Left lung (tissue), 10 donors: Measurements from ENCODE around the gene TIMMDC1. TPM values are rescaled to one million over a fixed set of nuclear protein-coding genes. Genes with fewer than 3 reads are reported as not detected.
"Not testable (repeated sequence)": the region's sequence is repeated elsewhere in the genome, so short reads cannot be mapped to it uniquely, and the experiment has no call there.

ENCODE experiments used
- ATAC-seq: fragments of 200-7000 bp; cut with Tn5 transposase; one replicate; pipeline ENCODE4 v1.9.1; 2020; ENCODE audit warnings: moderate library complexity
- DNase-seq, 4 donors: peaks; one replicate each; pipeline ENCODE4 v3.0.0-alpha.2; 2013 to 2020
- H3K27ac ChIP-seq, 2 donors: fragments of 200-600 bp; sonication (generic) in 1 of 2; one replicate each; pipeline versions ENCODE4 v1.5.0 to v1.8.0; 2020 to 2021
- H3K27me3 ChIP-seq, 2 donors: fragments of 200-600 bp; sonication (generic) in 1 of 2; one replicate each; pipeline versions ENCODE4 v1.5.0 to v1.8.0; 2020 to 2021
- H3K36me3 ChIP-seq, 2 donors: fragments of 200-600 bp; sonication (generic) in 1 of 2; one replicate each; pipeline versions ENCODE4 v1.5.0 to v1.8.0; 2020 to 2021
- H3K4me1 ChIP-seq, 2 donors: fragments of 200-600 bp; one replicate each; pipeline ENCODE4 v1.8.0; 2021
- H3K4me3 ChIP-seq, 2 donors: fragments of 200-600 bp; sonication (generic) in 1 of 2; one replicate each; pipeline versions ENCODE4 v1.5.0 to v1.8.0; 2020 to 2021; ENCODE audit warnings: mild to moderate bottlenecking in 1 of 2
- H3K9me3 ChIP-seq, 2 donors: fragments of 200-600 bp; sonication (generic) in 1 of 2; one replicate each; pipeline versions ENCODE4 v1.5.0 to v1.8.0; 2020 to 2021
- intact Hi-C, 2 donors: fragments of 100-400 bp; cut with DNase I; formaldehyde crosslinking; loops; one replicate each; pipeline versions ENCODE4 v1.11.2 to v1.14.2; 2022
- polyA plus RNA-seq, 6 donors: library from polyadenylated mRNA; unstranded; fragments of 120-200 nt; gene quantifications; one replicate each; pipeline ENCODE4 v1.2.1, GENCODE V29; 2013; ENCODE audit not compliant: insufficient read length in 6 of 6
- total RNA-seq, 2 donors: library from RNA; stranded (reverse); fragmentation: NEBNext Ultra II Directional; extraction: Animal tissue kit (Norgen Biotek cat#: 25700); gene quantifications; one replicate each; pipeline ENCODE4 v1.2.1, GENCODE V29; 2021
- TF ChIP-seq, protein P1 (sequence below), 2 donors: fragments of 200-600 bp; sonication (generic) in 1 of 2; IDR thresholded peaks; one replicate each; pipeline versions ENCODE4 v1.5.0 to v1.8.0; 2021; ENCODE audit warnings: antibody characterized with exemption in 2 of 2
- donor health status: DM: no; HTN: yes; CAD: no.
- donor health status: DM: no; HTN: no; CAD: no.

TIMMDC1 gene
- total and polyA plus RNA-seq, 8 donors: 87.5 to 113 (median 92.0) TPM

DNA sequence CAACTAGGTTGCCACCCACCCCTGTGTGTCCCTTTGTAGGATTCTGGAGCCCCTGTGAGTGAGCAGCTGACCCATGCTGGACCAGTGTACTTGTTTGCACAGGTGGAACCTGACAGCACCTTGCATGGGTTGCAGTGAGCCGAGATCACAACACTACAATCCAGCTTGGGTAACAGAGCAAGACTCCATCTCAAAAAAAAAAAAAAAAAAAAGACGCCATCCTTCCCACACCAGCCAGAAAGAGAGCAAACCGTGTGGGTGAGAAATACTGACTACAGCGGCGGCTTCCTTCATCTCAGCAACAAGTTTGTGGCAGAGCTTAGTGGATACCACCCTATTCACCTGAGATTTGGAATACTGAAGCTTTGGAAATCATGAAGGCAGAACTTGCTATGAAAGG is 61.8 kb downstream of the TIMMDC1 start:
- Histone ChIP-seq H3K4me3 (no peak overlapping the region), H3K36me3 (no peaks in the 10 kb centered on the region), H3K27me3 (no peaks in the 10 kb centered on the region), H3K27ac (no peak overlapping the region), H3K9me3 (peaks cover 0 to 2% of the 10 kb centered on the region in 2 donors), H3K4me1 (peaks cover 0 to 16% of the 10 kb centered on the region in 2 donors)
- no peak for DNase-seq
- intact Hi-C loops: no loop called here
- ATAC-seq: no peak
- TF ChIP-seq, protein P1, sequence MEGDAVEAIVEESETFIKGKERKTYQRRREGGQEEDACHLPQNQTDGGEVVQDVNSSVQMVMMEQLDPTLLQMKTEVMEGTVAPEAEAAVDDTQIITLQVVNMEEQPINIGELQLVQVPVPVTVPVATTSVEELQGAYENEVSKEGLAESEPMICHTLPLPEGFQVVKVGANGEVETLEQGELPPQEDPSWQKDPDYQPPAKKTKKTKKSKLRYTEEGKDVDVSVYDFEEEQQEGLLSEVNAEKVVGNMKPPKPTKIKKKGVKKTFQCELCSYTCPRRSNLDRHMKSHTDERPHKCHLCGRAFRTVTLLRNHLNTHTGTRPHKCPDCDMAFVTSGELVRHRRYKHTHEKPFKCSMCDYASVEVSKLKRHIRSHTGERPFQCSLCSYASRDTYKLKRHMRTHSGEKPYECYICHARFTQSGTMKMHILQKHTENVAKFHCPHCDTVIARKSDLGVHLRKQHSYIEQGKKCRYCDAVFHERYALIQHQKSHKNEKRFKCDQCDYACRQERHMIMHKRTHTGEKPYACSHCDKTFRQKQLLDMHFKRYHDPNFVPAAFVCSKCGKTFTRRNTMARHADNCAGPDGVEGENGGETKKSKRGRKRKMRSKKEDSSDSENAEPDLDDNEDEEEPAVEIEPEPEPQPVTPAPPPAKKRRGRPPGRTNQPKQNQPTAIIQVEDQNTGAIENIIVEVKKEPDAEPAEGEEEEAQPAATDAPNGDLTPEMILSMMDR (IDR thresholded peaks at IDR 0.05): no peak

DNA sequence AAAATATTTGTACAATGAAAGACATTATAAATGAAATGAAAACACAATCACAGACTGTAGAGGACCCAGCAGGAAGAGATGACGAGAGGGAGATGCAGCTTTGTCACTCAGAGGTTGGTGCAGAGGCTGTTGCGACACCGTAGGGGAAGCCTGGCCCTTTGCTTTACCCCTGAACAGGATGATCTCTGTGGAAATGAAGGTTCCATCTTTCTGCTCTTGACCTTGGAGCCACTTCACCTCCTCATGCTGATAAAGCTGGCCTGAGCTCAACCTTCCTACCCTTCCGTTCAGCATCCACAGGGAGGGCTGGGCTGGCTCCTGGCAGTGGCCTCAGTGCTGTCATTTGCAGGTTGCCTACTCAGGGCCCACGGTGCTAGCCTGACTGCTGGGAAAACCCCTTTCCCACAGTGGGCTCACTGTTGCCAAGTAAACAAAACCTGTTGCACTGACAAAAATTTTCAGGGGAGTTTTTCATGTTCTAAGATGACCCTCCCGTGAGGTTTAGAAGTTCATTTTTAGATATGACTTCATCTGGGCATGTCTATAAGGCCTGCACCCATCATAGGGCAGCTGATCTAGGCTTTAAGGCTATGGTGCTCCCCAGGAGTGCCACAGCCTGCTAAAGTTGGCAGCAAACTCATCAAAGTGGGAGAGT is 64.1 kb downstream of the TIMMDC1 start:
- Histone ChIP-seq H3K27me3 (no peaks in the 10 kb centered on the region), H3K4me3 (no peak overlapping the region), H3K36me3 (no peaks in the 10 kb centered on the region), H3K27ac (no peak overlapping the region), H3K9me3 (peaks cover 0 to 2% of the 10 kb centered on the region in 2 donors), H3K4me1 (peaks cover 0 to 8% of the 10 kb centered on the region in 2 donors)
- intact Hi-C loops: no loop called here
- TF ChIP-seq, protein P1 (IDR thresholded peaks at IDR 0.05): no peak
- peak; percentile 45 for ATAC-seq
- DNase-seq: no peak

DNA sequence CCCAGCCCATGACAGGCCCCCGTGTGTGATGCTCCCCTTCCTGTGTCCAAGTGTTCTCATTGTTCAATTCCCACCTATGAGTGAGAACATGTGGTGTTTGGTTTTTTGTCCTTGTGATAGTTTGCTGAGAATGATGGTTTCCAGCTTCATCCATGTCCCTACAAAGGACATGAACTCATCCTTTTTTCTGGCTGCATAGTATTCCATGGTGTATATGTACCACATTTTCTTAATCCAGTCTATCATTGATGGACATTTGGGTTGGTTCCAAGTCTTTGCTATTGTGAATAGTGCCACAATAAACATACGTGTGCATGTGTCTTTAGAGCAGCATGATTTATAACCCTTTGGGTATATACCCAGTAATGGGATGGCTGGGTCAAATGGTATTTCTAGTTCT is 65.0 kb downstream of the TIMMDC1 start:
- H3K27me3 ChIP-seq, H3K27ac ChIP-seq, intact Hi-C loops, DNase-seq, ATAC-seq, H3K4me3 ChIP-seq, H3K4me1 ChIP-seq, H3K9me3 ChIP-seq, H3K36me3 ChIP-seq: not testable (repeated sequence)

DNA sequence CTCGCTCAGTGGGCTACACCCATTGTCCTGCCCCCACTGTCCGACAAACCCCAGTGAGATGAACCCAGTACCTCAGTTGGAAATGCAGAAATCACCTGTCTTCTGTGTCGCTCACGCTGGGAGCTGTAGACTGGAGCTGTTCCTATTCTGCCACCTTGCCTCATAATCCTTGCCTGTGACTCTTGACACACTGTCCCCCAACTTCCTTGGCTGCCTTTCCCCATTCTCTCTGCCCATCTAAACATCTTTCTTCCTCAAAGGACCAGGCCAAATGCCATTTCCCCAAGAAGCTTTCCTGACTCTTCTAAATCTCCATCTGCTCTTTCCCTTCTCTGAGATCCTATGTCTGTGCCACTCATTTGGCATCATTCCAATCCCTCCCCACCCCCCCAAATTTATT is 70.8 kb downstream of the TIMMDC1 start:
- H3K36me3 ChIP-seq: no peaks in the 10 kb centered on the region
- H3K27ac ChIP-seq: no peak overlapping the region
- DNase-seq (no peak), ATAC-seq (no peak)
- peaks cover 0 to 2% of the 10 kb centered on the region in 2 donors for H3K9me3 ChIP-seq
- H3K27me3 ChIP-seq: no peaks in the 10 kb centered on the region
- no peak overlapping the region for H3K4me3 ChIP-seq
- intact Hi-C loops: no loop called here
- H3K4me1 ChIP-seq: peaks cover 4 to 19% of the 10 kb centered on the region in 2 donors
- TF ChIP-seq, protein P1 (IDR thresholded peaks at IDR 0.05): no peak

DNA sequence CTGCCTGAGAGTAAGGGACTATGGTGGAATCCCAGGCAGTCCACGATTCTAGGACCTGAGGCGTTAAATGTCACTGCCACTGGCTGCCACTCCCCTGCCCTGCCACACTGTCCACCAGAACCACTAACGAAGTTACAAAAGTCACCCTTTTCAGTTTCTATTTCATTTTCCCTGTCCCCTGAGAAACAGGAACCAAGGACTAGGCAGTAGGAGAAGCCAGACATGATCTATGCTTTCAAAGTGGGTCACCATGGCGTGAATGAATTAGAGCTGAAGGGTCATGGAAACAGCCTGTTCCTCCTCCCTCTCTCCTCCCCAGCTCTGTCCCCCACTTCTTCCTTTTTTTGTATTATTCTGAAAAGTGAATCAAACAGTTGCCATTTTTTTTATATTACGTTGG is 71.9 kb downstream of the TIMMDC1 start:
- Histone ChIP-seq H3K27ac (peak overlapping the region in 1 of 2 donors; percentile 72), H3K27me3 (no peaks in the 10 kb centered on the region), H3K4me3 (no peak overlapping the region), H3K4me1 (peaks cover 4 to 19% of the 10 kb centered on the region in 2 donors), H3K36me3 (no peaks in the 10 kb centered on the region), H3K9me3 (no peaks in the 10 kb centered on the region)
- intact Hi-C loops: no loop called here
- peak; percentile 87 for ATAC-seq
- TF ChIP-seq, protein P1 (IDR thresholded peaks at IDR 0.05): no peak
- DNase-seq: no peak

DNA sequence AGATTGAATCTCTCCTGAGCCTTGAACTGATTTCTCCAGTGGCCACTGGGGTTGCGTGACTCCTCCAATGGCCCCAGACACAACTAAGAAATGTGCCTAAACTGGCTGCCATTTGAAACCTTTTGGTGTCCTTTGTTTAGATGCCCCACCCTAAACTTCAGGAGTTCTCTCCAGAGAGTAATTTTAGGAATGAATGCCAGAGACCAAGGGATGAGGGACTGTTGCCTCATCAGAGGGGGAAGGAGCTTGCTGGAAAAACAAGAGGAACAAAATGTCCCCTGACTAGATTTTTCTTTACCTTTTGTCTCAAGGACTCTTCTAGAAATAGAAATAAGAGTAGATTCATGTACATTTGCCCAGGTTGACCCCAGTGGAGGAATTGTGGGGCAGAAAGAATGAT is 72.9 kb downstream of the TIMMDC1 start:
- no peak for DNase-seq
- Histone ChIP-seq H3K4me3 (no peak overlapping the region), H3K36me3 (no peaks in the 10 kb centered on the region), H3K9me3 (no peaks in the 10 kb centered on the region), H3K27ac (peak overlapping the region; percentile 13 to 72), H3K27me3 (no peaks in the 10 kb centered on the region), H3K4me1 (peaks cover 4 to 19% of the 10 kb centered on the region in 2 donors)
- ATAC-seq: no peak
- TF ChIP-seq, protein P1 (IDR thresholded peaks at IDR 0.05): no peak
- intact Hi-C loops: no loop called here
